Measurements from ENCODE around the gene VARS2. TPM values are rescaled to one million over a fixed set of nuclear protein-coding genes. Genes with fewer than 3 reads are reported as not detected.

Gene VARS2
- total RNA-seq, 2 donors from 2014 or later, result 16.6 to 29.7 TPM

DNA sequence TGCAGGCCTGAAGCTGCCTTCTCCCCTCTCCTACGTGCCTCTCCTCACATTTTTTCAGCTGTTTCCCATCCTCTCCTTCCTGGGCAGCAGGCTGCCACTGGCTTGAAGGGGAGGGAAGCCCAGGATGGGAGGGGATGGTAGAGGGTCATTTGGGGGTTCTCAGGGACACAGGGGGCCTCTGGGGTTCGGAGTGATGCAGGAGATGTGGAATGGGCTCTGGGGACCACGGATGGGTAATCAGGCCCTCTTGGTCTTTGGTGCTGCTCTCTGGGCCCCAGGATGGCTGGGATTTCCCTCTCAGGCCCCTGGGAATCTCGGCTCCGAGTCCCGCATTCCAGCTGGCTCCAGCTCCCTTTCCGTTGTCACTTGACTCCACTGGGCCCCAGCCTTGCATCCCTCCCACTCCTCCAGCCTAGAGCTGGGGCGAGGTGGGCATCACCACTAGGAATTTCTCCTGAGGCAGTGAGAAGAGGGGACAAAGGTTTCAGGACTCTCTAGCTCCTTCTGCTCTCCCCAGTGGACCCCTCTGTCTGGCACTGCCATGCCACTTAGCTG lies 31.8 kb upstream of the VARS2 start:
- H3K36me3 ChIP-seq (replicated peaks in 1 of 2; ENCODE audit: insufficient read depth in 1 of 2, low read depth in 2 of 2), result no peaks in the 10 kb centered on the region
- no peaks in the 10 kb centered on the region for H3K27me3 ChIP-seq
- peaks cover 51% of the 10 kb centered on the region for H3K4me1 ChIP-seq
- DNase-seq (peak; percentile 25 to 34 (median 30)), ATAC-seq (no peak)
- no peak overlapping the region for H3K4me3 ChIP-seq
- intact Hi-C loops (cut with DNase I), result no loop called here
- no peak for TF ChIP-seq POLR2A (IDR thresholded peaks at IDR 0.05)
- TF ChIP-seq, protein P1, sequence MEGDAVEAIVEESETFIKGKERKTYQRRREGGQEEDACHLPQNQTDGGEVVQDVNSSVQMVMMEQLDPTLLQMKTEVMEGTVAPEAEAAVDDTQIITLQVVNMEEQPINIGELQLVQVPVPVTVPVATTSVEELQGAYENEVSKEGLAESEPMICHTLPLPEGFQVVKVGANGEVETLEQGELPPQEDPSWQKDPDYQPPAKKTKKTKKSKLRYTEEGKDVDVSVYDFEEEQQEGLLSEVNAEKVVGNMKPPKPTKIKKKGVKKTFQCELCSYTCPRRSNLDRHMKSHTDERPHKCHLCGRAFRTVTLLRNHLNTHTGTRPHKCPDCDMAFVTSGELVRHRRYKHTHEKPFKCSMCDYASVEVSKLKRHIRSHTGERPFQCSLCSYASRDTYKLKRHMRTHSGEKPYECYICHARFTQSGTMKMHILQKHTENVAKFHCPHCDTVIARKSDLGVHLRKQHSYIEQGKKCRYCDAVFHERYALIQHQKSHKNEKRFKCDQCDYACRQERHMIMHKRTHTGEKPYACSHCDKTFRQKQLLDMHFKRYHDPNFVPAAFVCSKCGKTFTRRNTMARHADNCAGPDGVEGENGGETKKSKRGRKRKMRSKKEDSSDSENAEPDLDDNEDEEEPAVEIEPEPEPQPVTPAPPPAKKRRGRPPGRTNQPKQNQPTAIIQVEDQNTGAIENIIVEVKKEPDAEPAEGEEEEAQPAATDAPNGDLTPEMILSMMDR (IDR thresholded peaks at IDR 0.05), result no peak
- H3K27ac ChIP-seq, result peak overlapping the region; percentile 92 to 97 (median 96)
- WGBS, 2 donors, result 39% methylated on average over 3 to 8 of the region's 8 CpGs
- no peaks in the 10 kb centered on the region for H3K9me3 ChIP-seq

- Histone ChIP-seq H3K9me3 (no peaks in the 10 kb centered on the region), H3K4me3 (peak overlapping the region; percentile 7 to 25), H3K36me3 (replicated peaks in 1 of 2; ENCODE audit: insufficient read depth in 1 of 2, low read depth in 2 of 2) (no peaks in the 10 kb centered on the region), H3K4me1 (peaks cover 49% of the 10 kb centered on the region), H3K27me3 (no peaks in the 10 kb centered on the region), H3K27ac (peak overlapping the region; percentile 92 to 97 (median 96))
- WGBS, 2 donors, result 10 to 11% methylated on average over 12 to 15 of the region's 15 CpGs
- TF ChIP-seq POLR2A (IDR thresholded peaks at IDR 0.05), result peak; percentile 22 to 67 (median 57)
- TF ChIP-seq, protein P1 (IDR thresholded peaks at IDR 0.05), result no peak
- intact Hi-C loops (cut with DNase I), result no loop called here
- DNase-seq (peak; percentile 87 to 94 (median 93)), ATAC-seq (peak; percentile 74)
These were observed 31.0 kb upstream of the VARS2 start for GRCh38 chr6:30882759-30883684.

DNA sequence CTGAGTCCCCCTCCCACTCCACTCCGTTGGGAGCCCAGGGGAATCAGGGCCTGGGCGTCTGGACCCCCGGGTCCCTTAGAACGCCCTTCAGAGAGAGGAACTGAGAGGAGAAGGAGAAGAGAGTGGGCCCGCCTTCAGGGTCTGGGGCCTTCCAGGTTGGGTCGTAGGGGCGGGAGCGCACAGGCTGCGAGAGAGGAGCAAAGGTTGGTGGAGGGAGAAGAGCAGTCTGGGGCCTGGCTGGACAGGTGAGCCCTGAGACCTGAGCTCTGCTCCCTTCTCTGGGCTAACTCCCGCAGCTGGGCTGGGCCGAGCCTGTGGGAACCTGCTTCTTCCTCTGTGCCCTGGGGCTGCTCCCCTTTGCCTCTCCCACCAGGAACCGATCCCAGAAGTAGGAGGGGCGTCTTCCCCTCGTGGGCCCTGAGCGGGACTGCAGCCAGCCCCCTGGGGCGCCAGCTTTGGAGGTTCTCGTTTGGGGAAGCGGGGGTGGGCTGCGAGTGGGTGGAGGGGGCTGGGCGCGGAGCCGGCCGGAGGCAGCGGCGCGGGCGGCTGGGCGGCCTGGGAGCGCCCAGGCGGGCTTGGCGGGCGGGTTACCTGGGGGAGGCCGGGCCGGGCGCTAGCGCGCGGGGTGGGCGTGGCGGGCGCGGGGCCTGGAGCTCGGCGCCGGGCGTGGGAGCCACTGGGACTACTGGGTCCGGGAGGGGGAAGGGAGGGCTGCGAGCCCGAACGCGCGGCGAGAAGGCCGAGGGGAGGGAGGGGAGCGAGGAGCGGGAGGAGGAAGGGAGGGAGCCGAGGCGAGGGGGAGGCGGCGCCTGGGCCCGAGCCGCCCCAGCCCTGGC lies 30.1 kb upstream of the VARS2 start, which contains the start of gene DDR1:
Gene DDR1, plus strand, starts transcription at position 835 of the 836 bp plus-strand sequence. CDS start 4,211 bp downstream, outside the sequence.
- no peaks in the 10 kb centered on the region for H3K9me3 ChIP-seq
- H3K27me3 ChIP-seq, result no peaks in the 10 kb centered on the region
- WGBS, 2 donors, result 2 to 8% methylated on average over 12 to 42 of the region's 62 CpGs
- peak; percentile 36 to 70 (median 60) for TF ChIP-seq POLR2A (IDR thresholded peaks at IDR 0.05)
- TF ChIP-seq, protein P1 (IDR thresholded peaks at IDR 0.05), result peak in 1 of 7 experiments; percentile 12
- peaks cover 55% of the 10 kb centered on the region for H3K4me1 ChIP-seq
- peak; percentile 68 for ATAC-seq
- peaks cover 0 to 1% of the 10 kb centered on the region in 2 donors for H3K36me3 ChIP-seq (replicated peaks in 1 of 2; ENCODE audit: insufficient read depth in 1 of 2, low read depth in 2 of 2)
- peak within 1 kb of the TSS; percentile 51 to 78 for H3K4me3 ChIP-seq
- intact Hi-C loops (cut with DNase I), result no loop called here
- H3K27ac ChIP-seq, result peak within 1 kb of the TSS; percentile 92 to 97 (median 96)
- peak; percentile 75 to 85 (median 82) for DNase-seq

DNA sequence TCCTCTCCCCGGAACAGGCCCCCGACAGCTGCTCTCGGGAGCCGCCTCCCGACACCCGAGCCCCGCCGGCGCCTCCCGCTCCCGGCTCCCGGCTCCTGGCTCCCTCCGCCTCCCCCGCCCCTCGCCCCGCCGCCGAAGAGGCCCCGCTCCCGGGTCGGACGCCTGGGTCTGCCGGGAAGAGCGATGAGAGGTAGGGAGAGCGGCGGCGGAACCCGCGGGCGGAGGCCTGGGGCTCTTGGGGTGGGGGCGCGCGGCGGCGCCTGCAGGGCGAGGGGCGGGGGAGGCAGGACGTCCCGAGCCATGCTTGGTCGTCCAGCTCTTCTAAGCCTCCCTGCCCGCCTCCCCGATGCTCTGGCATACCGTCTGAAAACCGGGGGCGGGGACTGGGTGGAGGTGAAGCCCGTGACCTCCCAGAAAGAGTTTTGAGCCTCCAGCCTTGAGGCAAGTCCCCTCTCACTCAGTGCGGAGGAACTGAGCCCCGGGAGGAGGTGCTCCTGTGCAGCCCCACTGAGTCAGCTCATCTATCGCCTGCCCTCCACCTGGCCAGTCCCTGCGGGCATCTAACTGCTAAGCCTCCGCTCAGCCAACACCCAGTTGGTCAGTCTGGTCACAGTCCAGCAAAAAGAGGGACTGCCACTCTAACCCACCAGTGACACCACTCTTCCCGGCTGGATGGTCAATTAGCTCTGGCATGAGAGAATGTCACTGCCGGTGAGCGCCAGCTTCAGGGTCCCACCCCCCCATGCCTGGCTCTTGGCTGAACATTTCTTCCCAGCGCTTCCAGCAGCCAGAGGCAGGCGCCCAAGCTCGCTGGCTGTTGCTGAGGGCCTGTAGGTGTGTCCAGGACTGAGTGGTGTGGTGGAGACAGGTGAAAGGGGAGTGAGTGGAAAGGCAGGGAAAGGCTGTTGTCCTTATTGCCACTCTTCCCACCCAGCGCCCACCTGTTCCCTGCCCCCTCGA lies 29.2 kb upstream of the VARS2 start:
- ATAC-seq, result peak; percentile 2
- H3K27me3 ChIP-seq, result no peaks in the 10 kb centered on the region
- peak; percentile 46 to 55 (median 54) for DNase-seq
- peaks cover 55% of the 10 kb centered on the region for H3K4me1 ChIP-seq
- H3K4me3 ChIP-seq, result peak overlapping the region; percentile 51 to 78
- 3 to 10% methylated on average over 7 to 50 of the region's 59 CpGs for WGBS, 2 donors
- TF ChIP-seq, protein P1 (IDR thresholded peaks at IDR 0.05), result no peak
- peak in 2 of 3 donors; percentile 38 to 39 for TF ChIP-seq POLR2A (IDR thresholded peaks at IDR 0.05)
- intact Hi-C loops (cut with DNase I), result no loop called here
- H3K36me3 ChIP-seq (replicated peaks in 1 of 2; ENCODE audit: insufficient read depth in 1 of 2, low read depth in 2 of 2), result peaks cover 9% of the 10 kb centered on the region in 2 donors
- H3K27ac ChIP-seq, result peak overlapping the region; percentile 92 to 97 (median 96)
- H3K9me3 ChIP-seq, result no peaks in the 10 kb centered on the region
